HFF-Myc (cell line): ENCODE results near the gene SYNRG.

Source experiments
- DNase-seq: peaks from one replicate; pipeline ENCODE4 v3.0.0-alpha.2; 2011; ENCODE audit warnings: low read depth; ENCODE audit errors: extremely low read depth
- H3K4me3 ChIP-seq: replicated peaks from 2 replicates; pipeline ENCODE4 v1.5.1; 2011; ENCODE audit warnings: low read depth, mild to moderate bottlenecking, control low read depth, low read length
- CTCF ChIP-seq: IDR thresholded peaks from 2 replicates; pipeline ENCODE4 v1.5.1; 2012; ENCODE audit warnings: mild to moderate bottlenecking, low read depth, low read length, control low read depth; ENCODE audit errors: missing control alignments

Gene SYNRG

GRCh38 chr17:37500378-37500777 is 108.8 kb downstream of the SYNRG start:
- DNase-seq: no peak
- TF ChIP-seq CTCF: no peak

GRCh38 chr17:37494971-37495370 is 114.2 kb downstream of the SYNRG start:
- no peak for TF ChIP-seq CTCF
- DNase-seq: no peak
- H3K4me3 ChIP-seq: no peak overlapping the region

More at GRCh38 chr17:37500378-37500777, 108.8 kb downstream of the SYNRG start:
- no peak overlapping the region for H3K4me3 ChIP-seq

- H3K4me3 ChIP-seq: no peak overlapping the region
- DNase-seq: no peak
Measured at GRCh38 chr17:37494401-37494831, 114.8 kb downstream of the SYNRG start.

GRCh38 chr17:37493249-37494027 is 115.8 kb downstream of the SYNRG start:
- no peak for DNase-seq

More at GRCh38 chr17:37494401-37494831, 114.8 kb downstream of the SYNRG start:
- TF ChIP-seq CTCF: no peak

GRCh38 chr17:37492167-37492566 is 117.1 kb downstream of the SYNRG start:
- peak overlapping the region; percentile 86 for H3K4me3 ChIP-seq
- DNase-seq: no peak
- no peak for TF ChIP-seq CTCF

More at GRCh38 chr17:37493249-37494027, 115.8 kb downstream of the SYNRG start:
- no peak for TF ChIP-seq CTCF
- H3K4me3 ChIP-seq: 0 out of 2 replicates have a peak overlapping the region, but pooled peaks have one; percentile 86

- no peak for TF ChIP-seq CTCF
- H3K4me3 ChIP-seq: peak overlapping the region; percentile 86
- peak; percentile 87 for DNase-seq
Measured at GRCh38 chr17:37490638-37491614, 118.3 kb downstream of the SYNRG start.
